GM23338 (cell line): ENCODE measurements around the gene CLCF1. TPM values are rescaled to one million over a fixed set of nuclear protein-coding genes. Genes with fewer than 3 reads are reported as not detected.

Experiments
- ATAC-seq: fragments of 200-7000 bp; cut with Tn5 transposase; 3 replicates; pipeline ENCODE4 v1.9.1; 2020
- DNase-seq: peaks from one replicate; pipeline ENCODE4 v3.0.0-alpha.2; 2015; ENCODE audit warnings: low spot score
- H2AFZ ChIP-seq: fragments of 200-600 bp; sonication (generic); 2 replicates; pipeline ENCODE4 v1.8.0; 2016; ENCODE audit warnings: antibody characterized with exemption, mild to moderate bottlenecking, moderate library complexity
- H3F3A ChIP-seq: fragments of 200-600 bp; sonication (generic); replicated peaks from 2 replicates; pipeline ENCODE4 v1.8.0; 2017; ENCODE audit warnings: antibody characterized with exemption, mixed run types, low read depth
- H3K27ac ChIP-seq: fragments of 200-600 bp; sonication (generic); 2 replicates; pipeline ENCODE4 v1.6.1; 2016; ENCODE audit warnings: low read depth
- H3K27me3 ChIP-seq: fragments of 200-600 bp; sonication (generic); 2 replicates; pipeline ENCODE4 v1.8.0; 2016; ENCODE audit warnings: mild to moderate bottlenecking, mixed run types, moderate library complexity; ENCODE audit not compliant: insufficient read depth
- H3K36me3 ChIP-seq: fragments of 200-600 bp; sonication (generic); 2 replicates; pipeline ENCODE4 v1.8.0; 2016; ENCODE audit warnings: mild to moderate bottlenecking; ENCODE audit not compliant: insufficient read depth
- H3K4me1 ChIP-seq: fragments of 200-600 bp; sonication (generic); 2 replicates; pipeline ENCODE4 v1.8.0; 2016; ENCODE audit warnings: mild to moderate bottlenecking, moderate library complexity; ENCODE audit not compliant: insufficient read depth
- H3K4me2 ChIP-seq: fragments of 200-600 bp; sonication (generic); 2 replicates; pipeline ENCODE4 v1.7.1; 2017; ENCODE audit warnings: mixed run types
- H3K4me3 ChIP-seq: fragments of 200-600 bp; sonication (generic); 2 replicates; pipeline ENCODE4 v1.6.1; 2016; ENCODE audit warnings: mixed run types
- H3K79me2 ChIP-seq: fragments of 200-600 bp; sonication (generic); replicated peaks from 2 replicates; pipeline ENCODE4 v1.8.0; 2017; ENCODE audit warnings: mild to moderate bottlenecking; ENCODE audit not compliant: insufficient read depth
- H3K9me2 ChIP-seq: fragments of 200-600 bp; sonication (generic); 2 replicates; pipeline ENCODE4 v1.8.0; 2017; ENCODE audit not compliant: insufficient read depth
- H4K20me1 ChIP-seq: fragments of 200-600 bp; sonication (generic); replicated peaks from 2 replicates; pipeline ENCODE4 v1.8.0; 2017; ENCODE audit warnings: mild to moderate bottlenecking; ENCODE audit not compliant: insufficient read depth
- H3K27ac Mint-ChIP-seq: 2 replicates; pipeline ENCODE4 v1.8.0; 2020; ENCODE audit warnings: inconsistent platforms, mild to moderate bottlenecking, moderate library complexity, mixed read lengths
- H3K27me3 Mint-ChIP-seq: 3 replicates; pipeline ENCODE4 v1.8.0; 2022; ENCODE audit warnings: low read depth, mild to moderate bottlenecking, moderate library complexity, mixed read lengths, inconsistent platforms; ENCODE audit not compliant: insufficient read depth, poor library complexity
- H3K36me3 Mint-ChIP-seq: 3 replicates; pipeline ENCODE4 v1.8.0; 2021; ENCODE audit warnings: low read depth, mild to moderate bottlenecking, inconsistent platforms, moderate library complexity, mixed read lengths
- H3K4me1 Mint-ChIP-seq: 3 replicates; pipeline ENCODE4 v1.8.0; 2020; ENCODE audit warnings: mild to moderate bottlenecking, inconsistent platforms, mixed read lengths
- H3K4me3 Mint-ChIP-seq: 3 replicates; pipeline ENCODE4 v1.8.0; 2021; ENCODE audit warnings: moderate library complexity, mild to moderate bottlenecking, inconsistent platforms, mixed read lengths
- H3K9me3 Mint-ChIP-seq: 3 replicates; pipeline ENCODE4 v1.8.0; 2020; ENCODE audit warnings: moderate library complexity, mild to moderate bottlenecking, inconsistent platforms, mixed read lengths
- CREB1 ChIP-seq: fragments of 250-450 bp; sonication (Bioruptor Pico); IDR thresholded peaks from 2 replicates; pipeline ENCODE4 v1.5.0; 2020; ENCODE audit warnings: low read depth, mild to moderate bottlenecking, moderate library complexity
- CTCF ChIP-seq, 2 experiments: fragments of 200-600 bp in 1 of 2; sonication (generic) in 1 of 2; conservative IDR thresholded peaks; 2 replicates each; pipeline versions ENCODE4 v1.5.1 to v1.6.1; 2016 to 2017; ENCODE audit warnings: antibody characterized with exemption in 2 of 2, low read depth in 2 of 2, mild to moderate bottlenecking in 2 of 2, moderate library complexity in 1 of 2
- ETS1 ChIP-seq: IDR thresholded peaks from 2 replicates; pipeline ENCODE4 v1.6.1; 2016; ENCODE audit warnings: antibody characterized with exemption
- EZH2 ChIP-seq: fragments of 200-600 bp; sonication (generic); IDR thresholded peaks from one replicate; pipeline ENCODE4 v1.8.0; 2017; ENCODE audit warnings: antibody characterized with exemption, mild to moderate bottlenecking, low read depth; ENCODE audit not compliant: unreplicated experiment
- EZH2phosphoT487 ChIP-seq: fragments of 200-600 bp; sonication (generic); IDR thresholded peaks from one replicate; pipeline ENCODE4 v1.8.1; 2018; ENCODE audit warnings: antibody characterized with exemption; ENCODE audit not compliant: unreplicated experiment
- JUNB ChIP-seq: IDR thresholded peaks from one replicate; pipeline ENCODE4 v1.6.1; 2016; ENCODE audit warnings: antibody characterized with exemption; ENCODE audit not compliant: unreplicated experiment
- POLR2AphosphoS5 ChIP-seq: IDR thresholded peaks from 2 replicates; pipeline ENCODE4 v1.6.1; 2016; ENCODE audit warnings: antibody characterized with exemption, low read depth
- REST ChIP-seq: IDR thresholded peaks from one replicate; pipeline ENCODE4 v1.6.1; 2018; ENCODE audit warnings: antibody characterized with exemption; ENCODE audit not compliant: unreplicated experiment
- STAT1 ChIP-seq: IDR thresholded peaks from one replicate; pipeline ENCODE4 v1.6.1; 2016; ENCODE audit warnings: antibody characterized with exemption; ENCODE audit not compliant: unreplicated experiment
- ZNF114 ChIP-seq: fragments of 250-450 bp; sonication (Bioruptor Pico); IDR thresholded peaks from 2 replicates; pipeline ENCODE4 v1.5.0; 2020; ENCODE audit warnings: mild to moderate bottlenecking, moderate library complexity
- ZNF331 ChIP-seq: fragments of 250-450 bp; sonication (Bioruptor Pico); IDR thresholded peaks from 2 replicates; pipeline ENCODE4 v1.5.0; 2020; ENCODE audit warnings: low read depth, mild to moderate bottlenecking, moderate library complexity
- polyA plus RNA-seq: library from polyadenylated mRNA; unstranded; fragments of >200 nt; fragmentation: Nextera tagmentation; extraction: Ambion mirVana; gene quantifications from 2 replicates; pipeline ENCODE4 v1.2.1, GENCODE V29; 2016
- total RNA-seq: library from RNA; depleted of rRNA; stranded (reverse); fragments of >200 nt; shearing (Covaris generic); gene quantifications from 2 replicates; pipeline ENCODE4 v1.2.3, GENCODE V29; 2014

Gene CLCF1
- total and polyA plus RNA-seq, 2 experiments from 2014 or later: 0.32 TPM; not detected in 1

GRCh38 chr11:67393437-67393836 lies 20.0 kb upstream of the CLCF1 start (continued):
- TF ChIP-seq REST (no peak), JUNB (no peak), ZNF331 (no peak), CTCF (conservative IDR thresholded peaks at IDR 0.05; ENCODE audit: low read depth in 2 of 2) (no peak), EZH2 (no peak), STAT1 (no peak), ETS1 (no peak), POLR2AphosphoS5 (no peak)

GRCh38 chr11:67392183-67392715 lies 18.9 kb upstream of the CLCF1 start:
- Histone ChIP-seq H3K9me2 (no peaks in the 10 kb centered on the region), H3F3A (0 out of 2 replicates have a peak, but pooled peaks cover 8% of the 10 kb centered on the region), H3K4me3 (peak overlapping the region; percentile 94), H3K27ac (no peak overlapping the region), H3K27me3 (no peaks in the 10 kb centered on the region), H3K36me3 (no peaks in the 10 kb centered on the region), H3K4me1 (peaks cover 15% of the 10 kb centered on the region), H2AFZ (no peak overlapping the region), H3K4me2 (peak overlapping the region; percentile 99), H3K79me2 (0 out of 2 replicates have a peak, but pooled peaks cover 3% of the 10 kb centered on the region), H4K20me1 (no peaks in the 10 kb centered on the region; the same call in 1 of the 2 replicates)
- ATAC-seq (peak; percentile 1; the same call in 2 of the 3 replicates), DNase-seq (no peak)
- no peaks in the 10 kb centered on the region for H3K9me3 Mint-ChIP-seq
- H3K27me3 Mint-ChIP-seq: peaks cover 19% of the 10 kb centered on the region
- H3K4me1 Mint-ChIP-seq: peaks cover 38% of the 10 kb centered on the region
- H3K36me3 Mint-ChIP-seq: peaks cover 19% of the 10 kb centered on the region
- peak overlapping the region; percentile 90 for H3K4me3 Mint-ChIP-seq
- no peak for TF ChIP-seq EZH2phosphoT487
- TF ChIP-seq ZNF114 (CRISPR knock-in tag): no peak
- no peak for TF ChIP-seq POLR2AphosphoS5
- no peak for TF ChIP-seq CTCF (conservative IDR thresholded peaks at IDR 0.05; ENCODE audit: low read depth in 2 of 2)
- TF ChIP-seq EZH2: no peak
- no peak for TF ChIP-seq JUNB
- no peak for TF ChIP-seq CREB1 (CRISPR knock-in tag)
- no peak overlapping the region for H3K27ac Mint-ChIP-seq
